Liver (tissue), 3 donors: ENCODE data around the gene CPEB1.

Experiments used
- EGR1 ChIP-seq, 2 donors: IDR thresholded peaks; 2 replicates each; pipeline ENCODE4 v1.6.1; 2016 to 2018; ENCODE audit warnings: antibody characterized with exemption in 2 of 2, low read depth in 2 of 2
- JUND ChIP-seq, 2 donors: IDR thresholded peaks; 2 replicates each; pipeline ENCODE4 v1.6.1; 2016; ENCODE audit warnings: antibody characterized with exemption in 2 of 2
- TF ChIP-seq, protein P1 (sequence below): fragments of 150-350 bp; IDR thresholded peaks from 2 replicates; pipeline ENCODE4 v1.5.1; 2017; ENCODE audit warnings: improper control_type of control experiment, low read depth, low read length; ENCODE audit not compliant: missing input control
- donor health status: healthy.
- donor health status: healthy.

- TF ChIP-seq, protein P1, sequence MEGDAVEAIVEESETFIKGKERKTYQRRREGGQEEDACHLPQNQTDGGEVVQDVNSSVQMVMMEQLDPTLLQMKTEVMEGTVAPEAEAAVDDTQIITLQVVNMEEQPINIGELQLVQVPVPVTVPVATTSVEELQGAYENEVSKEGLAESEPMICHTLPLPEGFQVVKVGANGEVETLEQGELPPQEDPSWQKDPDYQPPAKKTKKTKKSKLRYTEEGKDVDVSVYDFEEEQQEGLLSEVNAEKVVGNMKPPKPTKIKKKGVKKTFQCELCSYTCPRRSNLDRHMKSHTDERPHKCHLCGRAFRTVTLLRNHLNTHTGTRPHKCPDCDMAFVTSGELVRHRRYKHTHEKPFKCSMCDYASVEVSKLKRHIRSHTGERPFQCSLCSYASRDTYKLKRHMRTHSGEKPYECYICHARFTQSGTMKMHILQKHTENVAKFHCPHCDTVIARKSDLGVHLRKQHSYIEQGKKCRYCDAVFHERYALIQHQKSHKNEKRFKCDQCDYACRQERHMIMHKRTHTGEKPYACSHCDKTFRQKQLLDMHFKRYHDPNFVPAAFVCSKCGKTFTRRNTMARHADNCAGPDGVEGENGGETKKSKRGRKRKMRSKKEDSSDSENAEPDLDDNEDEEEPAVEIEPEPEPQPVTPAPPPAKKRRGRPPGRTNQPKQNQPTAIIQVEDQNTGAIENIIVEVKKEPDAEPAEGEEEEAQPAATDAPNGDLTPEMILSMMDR, result no peak
- no peak for TF ChIP-seq JUND (IDR thresholded peaks at IDR 0.05)
- TF ChIP-seq EGR1 (IDR thresholded peaks at IDR 0.05; ENCODE audit: low read depth in 2 of 2), result no peak
These were observed 13.2 kb upstream of the CPEB1 start for GRCh38 chr15:82660378-82660777.
